CD4-positive, alpha-beta T cell (primary cell): Measurements from ENCODE around the gene STRA8. TPM values are rescaled to one million over a fixed set of nuclear protein-coding genes. Genes with fewer than 3 reads are reported as not detected.

Source experiments
- ATAC-seq: fragments of 200-7000 bp; cut with Tn5 transposase; one replicate; pipeline ENCODE4 v1.10.0; 2022; ENCODE audit warnings: mild to moderate bottlenecking; ENCODE audit not compliant: poor library complexity
- CTCF ChIA-PET: fragments of 350-600 bp; sonication (Branson Sonifier 250); formaldehyde crosslinking; loops from one replicate; lab custom pipeline; 2021; ENCODE audit warnings: antibody characterized with exemption, inconsistent platforms; lab: Charles Lee
- POLR2A ChIA-PET: fragments of 350-600 bp; sonication (Branson Sonifier 250); formaldehyde crosslinking; loops from one replicate; lab custom pipeline; 2021; ENCODE audit warnings: antibody characterized with exemption, inconsistent platforms; lab: Charles Lee
- DNase-seq, 14 experiments: peaks; one replicate each; pipeline ENCODE4 v3.0.0-alpha.2; 2013 to 2020; ENCODE audit warnings: mixed read lengths in 2 of 14
- H3K27ac ChIP-seq, 2 donors: one replicate each; pipeline versions ENCODE4 v1.5.1 to v1.7.0; 2013; ENCODE audit warnings: low read length in 2 of 2, low read depth in 1 of 2, mild to moderate bottlenecking in 1 of 2
- H3K27me3 ChIP-seq, 2 experiments: 1 replicate in 1 of 2; 2 replicates in 1 of 2; pipeline versions ENCODE4 v1.6.1 to v1.7.0; 2013; ENCODE audit warnings: low read length in 2 of 2, control low read depth in 1 of 2, mild to moderate bottlenecking in 1 of 2, moderate library complexity in 1 of 2; ENCODE audit not compliant: insufficient read depth in 2 of 2, control insufficient read depth in 1 of 2
- H3K36me3 ChIP-seq: one replicate; pipeline ENCODE4 v1.6.1; 2013; ENCODE audit warnings: low read length, control low read depth; ENCODE audit not compliant: insufficient read depth
- H3K4me1 ChIP-seq: one replicate; pipeline ENCODE4 v1.6.1; 2013; ENCODE audit warnings: low read length, control low read depth; ENCODE audit not compliant: insufficient read depth
- H3K4me3 ChIP-seq: one replicate; pipeline ENCODE4 v1.5.1; 2013; ENCODE audit warnings: mild to moderate bottlenecking, low read length, moderate library complexity
- H3K9me3 ChIP-seq, 2 experiments: 1 replicate in 1 of 2; 2 replicates in 1 of 2; pipeline versions ENCODE4 v1.6.1 to v1.7.0; 2013; ENCODE audit warnings: low read length in 2 of 2, mild to moderate bottlenecking in 2 of 2, control low read depth in 1 of 2, moderate library complexity in 1 of 2; ENCODE audit not compliant: control insufficient read depth in 1 of 2, insufficient read depth in 1 of 2
- H3K27ac Mint-ChIP-seq: one replicate; pipeline ENCODE4 v1.8.0; 2020; ENCODE audit warnings: mixed read lengths
- H3K27me3 Mint-ChIP-seq: one replicate; pipeline ENCODE4 v1.8.0; 2021; ENCODE audit warnings: mixed read lengths
- H3K36me3 Mint-ChIP-seq: one replicate; pipeline ENCODE4 v1.8.0; 2021; ENCODE audit warnings: low read depth, mixed read lengths
- H3K4me1 Mint-ChIP-seq: one replicate; pipeline ENCODE4 v1.8.0; 2021; ENCODE audit warnings: low read depth, mixed read lengths
- H3K4me3 Mint-ChIP-seq: one replicate; pipeline ENCODE4 v1.8.0; 2020; ENCODE audit warnings: mild to moderate bottlenecking, mixed read lengths
- H3K9me3 Mint-ChIP-seq: one replicate; pipeline ENCODE4 v1.8.0; 2020; ENCODE audit warnings: mixed read lengths
- intact Hi-C, 2 experiments: fragments of 100-400 bp; cut with DNase I in 1 of 2; cut with micrococcal nuclease in 1 of 2; formaldehyde crosslinking; loops; one replicate each; pipeline versions ENCODE4 v1.15.1 to v1.9.0; 2023 to 2025; cut with DNase I, micrococcal nuclease
- total RNA-seq, 174 experiments: library from RNA in 2 of 174; stranded (reverse) in 2 of 174; gene quantifications; one replicate each; pipeline ENCODE4 v1.2.3 and lab custom pipeline; 2021 to 2026
- TF ChIP-seq, protein P1 (sequence below): fragments of 200-600 bp; IDR thresholded peaks from one replicate; pipeline ENCODE4 v1.8.0; 2022; ENCODE audit warnings: antibody characterized with exemption, mild to moderate bottlenecking

Gene STRA8
- total RNA-seq, 2 experiments from 2014 or later: not detected

GRCh38 chr7:135281363-135281949, 47.8 kb downstream of the STRA8 start:
- ATAC-seq (peak; percentile 98), DNase-seq (peak; percentile 53 to 90 (median 68))
- Mint-ChIP-seq H3K4me3 (no peak overlapping the region), H3K27ac (no peak overlapping the region), H3K36me3 (no peaks in the 10 kb centered on the region), H3K27me3 (peaks cover 11% of the 10 kb centered on the region), H3K4me1 (peaks cover 15% of the 10 kb centered on the region), H3K9me3 (no peaks in the 10 kb centered on the region)
- H3K4me1 ChIP-seq: peaks cover 16% of the 10 kb centered on the region
- H3K27ac ChIP-seq: no peak overlapping the region
- peaks cover 0 to 3% of the 10 kb centered on the region in 2 experiments for H3K27me3 ChIP-seq
- POLR2A ChIA-PET: no interaction called here
- intact Hi-C loops: loop anchor here (1.0 to 5.0 kb wide), 6 partner anchors 53 to 731 kb away; no protein-coding TSS in a partner anchor
- H3K4me3 ChIP-seq: no peak overlapping the region
- CTCF ChIA-PET: interaction anchor here (0.5 to 3.0 kb wide), 12 partner anchors 12 to 383 kb away, joined by 3 to 20 read pairs (median 3); partner anchors contain the start of gene NUP205
- no peaks in the 10 kb centered on the region for H3K9me3 ChIP-seq
- TF ChIP-seq, protein P1, sequence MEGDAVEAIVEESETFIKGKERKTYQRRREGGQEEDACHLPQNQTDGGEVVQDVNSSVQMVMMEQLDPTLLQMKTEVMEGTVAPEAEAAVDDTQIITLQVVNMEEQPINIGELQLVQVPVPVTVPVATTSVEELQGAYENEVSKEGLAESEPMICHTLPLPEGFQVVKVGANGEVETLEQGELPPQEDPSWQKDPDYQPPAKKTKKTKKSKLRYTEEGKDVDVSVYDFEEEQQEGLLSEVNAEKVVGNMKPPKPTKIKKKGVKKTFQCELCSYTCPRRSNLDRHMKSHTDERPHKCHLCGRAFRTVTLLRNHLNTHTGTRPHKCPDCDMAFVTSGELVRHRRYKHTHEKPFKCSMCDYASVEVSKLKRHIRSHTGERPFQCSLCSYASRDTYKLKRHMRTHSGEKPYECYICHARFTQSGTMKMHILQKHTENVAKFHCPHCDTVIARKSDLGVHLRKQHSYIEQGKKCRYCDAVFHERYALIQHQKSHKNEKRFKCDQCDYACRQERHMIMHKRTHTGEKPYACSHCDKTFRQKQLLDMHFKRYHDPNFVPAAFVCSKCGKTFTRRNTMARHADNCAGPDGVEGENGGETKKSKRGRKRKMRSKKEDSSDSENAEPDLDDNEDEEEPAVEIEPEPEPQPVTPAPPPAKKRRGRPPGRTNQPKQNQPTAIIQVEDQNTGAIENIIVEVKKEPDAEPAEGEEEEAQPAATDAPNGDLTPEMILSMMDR: peak; percentile 95
- no peaks in the 10 kb centered on the region for H3K36me3 ChIP-seq

GRCh38 chr7:135282561-135283254, 49.1 kb downstream of the STRA8 start:
- Mint-ChIP-seq H3K36me3 (no peaks in the 10 kb centered on the region), H3K4me3 (no peak overlapping the region), H3K27me3 (peaks cover 11% of the 10 kb centered on the region), H3K27ac (no peak overlapping the region), H3K4me1 (peaks cover 15% of the 10 kb centered on the region), H3K9me3 (no peaks in the 10 kb centered on the region)
- CTCF ChIA-PET: interaction anchor here (2.7 to 3.0 kb wide), 2 partner anchors 53 to 362 kb away, joined by 7 to 20 read pairs; no protein-coding TSS in a partner anchor
- POLR2A ChIA-PET: no interaction called here
- peak; percentile 29 for ATAC-seq
- no peaks in the 10 kb centered on the region for H3K9me3 ChIP-seq
- no peak overlapping the region for H3K4me3 ChIP-seq
- intact Hi-C loops: loop anchor here (5.0 kb wide), 3 partner anchors 55 to 730 kb away; no protein-coding TSS in a partner anchor
- no peaks in the 10 kb centered on the region for H3K36me3 ChIP-seq
- DNase-seq: peak in 6 of 14 experiments; percentile 7 to 47 (median 18)
- TF ChIP-seq, protein P1: no peak
- H3K27me3 ChIP-seq: no peaks in the 10 kb centered on the region
- no peak overlapping the region for H3K27ac ChIP-seq
- H3K4me1 ChIP-seq: peaks cover 16% of the 10 kb centered on the region

GRCh38 chr7:135283959-135284638, 50.5 kb downstream of the STRA8 start:
- Mint-ChIP-seq H3K4me3 (no peak overlapping the region), H3K36me3 (no peaks in the 10 kb centered on the region), H3K9me3 (no peaks in the 10 kb centered on the region), H3K27ac (no peak overlapping the region), H3K4me1 (peaks cover 15% of the 10 kb centered on the region), H3K27me3 (peaks cover 11% of the 10 kb centered on the region)
- Histone ChIP-seq H3K4me1 (peaks cover 16% of the 10 kb centered on the region), H3K36me3 (no peaks in the 10 kb centered on the region), H3K4me3 (no peak overlapping the region), H3K27me3 (no peaks in the 10 kb centered on the region), H3K27ac (no peak overlapping the region), H3K9me3 (no peaks in the 10 kb centered on the region)
- ChIA-PET POLR2A (no interaction called here), CTCF (no interaction called here)
- no peak for ATAC-seq
- intact Hi-C loops: loop anchor here (5.0 kb wide), 3 partner anchors 53 to 728 kb away; no protein-coding TSS in a partner anchor
- TF ChIP-seq, protein P1: no peak
- DNase-seq: no peak
